ENCODE results near the gene ARPP21.

DNA sequence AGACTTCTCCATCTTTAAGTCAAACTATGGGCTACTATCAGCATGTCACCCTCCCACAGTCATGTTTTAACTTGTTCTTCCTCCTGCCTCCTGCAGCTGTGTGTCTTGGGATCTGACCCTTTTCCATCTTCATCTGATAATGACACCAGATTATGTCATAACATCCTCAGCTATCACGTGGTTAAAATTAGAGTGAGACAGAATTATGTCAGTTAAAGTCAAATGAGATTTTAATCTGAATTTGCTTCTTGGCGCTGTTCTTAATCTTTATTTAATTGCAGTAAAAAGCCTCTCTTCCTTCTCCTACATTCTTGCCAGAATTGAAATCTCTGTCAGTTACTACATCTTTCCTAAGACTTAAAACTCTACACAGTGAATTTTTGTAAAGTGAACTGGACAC, 107.2 kb downstream of the ARPP21 start:
- no peak for TF ChIP-seq EZH2 (IDR thresholded peaks at IDR 0.05; ENCODE audit: borderline replicate concordance, insufficient read depth, low read length, poor library complexity, severe bottlenecking)
- TF ChIP-seq CTCF (IDR thresholded peaks at IDR 0.05; ENCODE audit: poor library complexity, severe bottlenecking) = no peak
- TF ChIP-seq TAF1 (IDR thresholded peaks at IDR 0.05; ENCODE audit: low read depth) = no peak
- no peak for TF ChIP-seq REST (IDR thresholded peaks at IDR 0.05; ENCODE audit: borderline replicate concordance)
- TF ChIP-seq POLR2AphosphoS5 (IDR thresholded peaks at IDR 0.05) = no peak
- no peak for TF ChIP-seq EP300 (conservative IDR thresholded peaks at IDR 0.05; ENCODE audit: poor library complexity, severe bottlenecking)
- TF ChIP-seq MXI1 (conservative IDR thresholded peaks at IDR 0.05; ENCODE audit: poor library complexity, severe bottlenecking) = no peak
- no peak for TF ChIP-seq SMC3 (conservative IDR thresholded peaks at IDR 0.05; ENCODE audit: poor library complexity)
- TF ChIP-seq RAD21 (conservative IDR thresholded peaks at IDR 0.05) = no peak

Measured in neural cell (in vitro differentiated cells).